ENCODE measurements around the gene MRPL27. TPM values are rescaled to one million over a fixed set of nuclear protein-coding genes. Genes with fewer than 3 reads are reported as not detected.

MRPL27 gene
- total RNA-seq, 2 experiments from 2014 or later, result 72.1 to 75.1 TPM

DNA sequence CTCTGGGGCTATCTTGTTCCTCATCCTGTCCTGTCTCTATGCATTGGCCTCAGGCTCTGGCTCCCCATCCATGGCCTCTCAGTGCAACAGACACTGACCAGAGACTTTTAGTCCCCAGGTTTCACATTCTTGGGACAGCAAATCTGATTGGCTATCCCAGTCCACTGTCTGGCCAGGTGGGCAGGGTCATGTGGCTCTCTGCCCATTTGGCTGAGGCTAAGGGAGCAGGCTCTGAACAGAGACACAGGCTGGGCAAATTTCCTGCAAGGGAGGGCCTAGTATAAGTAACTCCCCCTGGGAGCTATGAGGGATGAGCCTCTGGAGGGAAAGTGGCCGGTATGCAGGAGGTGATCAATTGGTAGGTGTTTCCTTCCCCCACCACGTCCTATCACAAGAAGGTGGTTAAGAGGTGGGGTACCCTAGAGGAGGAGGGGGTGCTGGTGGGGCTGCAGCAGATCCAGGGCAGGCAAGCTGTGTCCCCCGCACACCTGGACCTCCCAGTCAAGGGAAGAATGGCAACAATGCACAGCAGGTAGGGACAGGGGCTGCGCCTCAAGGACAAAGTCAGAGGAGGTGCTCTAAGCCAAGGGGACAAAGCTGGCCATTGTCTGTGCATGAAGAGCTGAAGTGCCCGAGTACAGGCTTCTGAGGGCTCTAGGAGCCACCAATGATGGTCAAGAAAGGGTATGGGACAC, 13.8 kb downstream of the MRPL27 start:
- peaks cover 14% of the 10 kb centered on the region for H3K4me1 Mint-ChIP-seq
- H3K9me3 Mint-ChIP-seq, result no peaks in the 10 kb centered on the region
- DNase-seq, result no peak
- no peaks in the 10 kb centered on the region for H3K27me3 Mint-ChIP-seq
- H3K4me3 Mint-ChIP-seq, result no peak overlapping the region
- peaks cover 2% of the 10 kb centered on the region for H3K36me3 Mint-ChIP-seq
- no peak overlapping the region for H3K27ac Mint-ChIP-seq

DNA sequence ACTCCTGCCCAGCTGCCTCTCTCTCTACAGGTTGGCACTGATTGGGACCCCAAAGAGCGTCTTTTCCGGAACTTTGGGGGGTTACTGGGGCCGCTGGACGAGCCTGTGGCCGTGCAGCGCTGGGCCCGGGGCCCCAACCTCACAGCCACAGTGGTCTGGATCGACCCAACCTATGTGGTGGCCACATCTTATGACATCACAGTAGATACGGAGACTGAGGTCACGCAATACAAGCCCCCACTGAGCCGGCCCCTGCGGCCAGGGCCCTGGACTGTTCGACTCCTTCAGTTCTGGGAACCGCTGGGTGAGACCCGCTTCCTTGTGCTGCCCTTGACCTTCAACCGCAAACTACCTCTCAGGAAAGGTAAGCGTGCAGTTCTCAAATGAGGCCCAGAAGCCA, 14.8 kb downstream of the MRPL27 start:
- Mint-ChIP-seq H3K27ac (no peak overlapping the region), H3K4me3 (no peak overlapping the region), H3K9me3 (no peaks in the 10 kb centered on the region), H3K27me3 (no peaks in the 10 kb centered on the region), H3K4me1 (peaks cover 14% of the 10 kb centered on the region), H3K36me3 (peaks cover 2% of the 10 kb centered on the region)
- no peak for DNase-seq

DNA sequence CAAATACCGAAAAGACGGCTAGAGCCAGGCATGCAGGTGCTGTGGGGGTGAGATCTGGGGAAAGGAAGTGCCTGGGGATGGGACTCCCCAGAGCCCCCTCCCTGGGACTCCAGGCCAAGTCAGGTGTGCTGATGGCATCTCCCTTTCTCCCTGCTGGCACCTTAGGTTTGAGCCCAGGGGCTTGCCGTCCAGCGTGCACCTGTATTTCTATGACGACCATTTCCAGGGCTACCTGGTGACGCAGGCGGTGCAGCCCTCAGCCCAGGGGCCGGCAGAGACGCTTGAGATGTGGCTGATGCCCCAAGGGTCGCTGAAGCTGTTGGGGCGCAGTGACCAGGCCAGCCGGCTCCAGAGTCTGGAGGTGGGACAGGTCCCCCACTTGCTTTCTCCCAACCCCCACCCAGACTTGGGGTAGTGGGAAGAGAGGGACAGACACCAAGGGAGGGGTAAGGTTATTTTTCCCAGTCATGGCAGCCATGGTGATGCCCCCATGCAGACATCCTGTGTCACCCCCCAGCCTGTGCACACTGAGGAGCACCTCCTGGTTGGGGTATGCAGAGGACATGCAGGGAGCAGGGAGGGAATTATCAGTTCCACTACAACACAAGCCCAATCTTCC, 16.0 kb downstream of the MRPL27 start:
- Mint-ChIP-seq H3K27ac (no peak overlapping the region), H3K9me3 (no peaks in the 10 kb centered on the region)

DNA sequence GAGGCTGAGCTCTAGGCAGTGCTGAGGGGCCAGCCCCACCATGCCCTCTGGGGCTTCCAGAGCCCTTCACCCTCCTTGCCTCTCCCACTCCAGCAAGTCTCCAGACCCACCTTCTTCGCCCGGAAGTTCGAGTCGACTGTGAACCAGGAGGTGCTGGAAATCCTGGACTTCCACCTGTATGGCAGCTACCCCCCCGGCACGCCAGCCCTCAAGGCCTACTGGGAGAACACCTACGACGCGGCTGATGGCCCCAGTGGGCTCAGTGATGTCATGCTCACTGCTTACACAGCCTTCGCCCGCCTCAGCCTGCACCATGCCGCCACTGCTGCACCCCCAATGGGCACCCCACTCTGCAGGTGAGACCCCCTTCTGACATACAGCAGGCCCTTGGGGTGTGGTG, 16.6 kb downstream of the MRPL27 start:
- Mint-ChIP-seq H3K36me3 (peaks cover 2% of the 10 kb centered on the region), H3K9me3 (no peaks in the 10 kb centered on the region), H3K27me3 (no peaks in the 10 kb centered on the region), H3K27ac (no peak overlapping the region), H3K4me3 (no peak overlapping the region), H3K4me1 (peaks cover 4% of the 10 kb centered on the region)
- DNase-seq, result no peak

More for the DNA sequence above, 16.0 kb downstream of the MRPL27 start:
- Mint-ChIP-seq H3K36me3 (peaks cover 2% of the 10 kb centered on the region), H3K4me3 (no peak overlapping the region), H3K27me3 (no peaks in the 10 kb centered on the region), H3K4me1 (peaks cover 7% of the 10 kb centered on the region)
- no peak for DNase-seq

DNA sequence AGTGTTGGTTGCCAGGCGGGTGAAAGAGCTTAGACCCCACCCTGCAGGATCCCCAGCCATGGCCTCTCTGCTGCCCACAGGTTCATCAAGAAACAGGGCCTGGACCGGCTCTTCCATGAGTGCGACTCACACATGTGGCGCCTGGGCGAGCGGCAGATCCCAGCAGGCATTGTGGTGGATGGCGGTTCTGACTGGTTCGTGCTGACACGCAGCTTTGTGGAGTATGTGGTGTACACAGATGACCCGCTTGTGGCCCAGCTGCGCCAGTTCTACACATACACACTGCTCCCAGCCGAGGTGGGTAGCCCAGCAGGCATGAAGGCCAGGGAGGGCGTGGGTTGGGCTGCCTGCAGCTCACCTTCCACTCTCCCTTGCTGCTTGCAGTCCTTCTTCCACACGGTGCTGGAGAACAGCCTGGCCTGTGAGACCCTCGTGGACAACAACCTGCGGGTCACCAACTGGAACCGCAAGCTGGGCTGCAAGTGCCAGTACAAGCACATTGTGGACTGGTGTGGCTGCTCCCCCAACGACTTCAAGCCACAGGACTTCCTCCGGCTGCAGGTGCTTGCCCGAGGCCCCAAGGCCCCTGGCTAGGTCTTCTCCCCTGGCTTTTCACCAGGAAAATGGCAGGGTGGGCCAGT, 17.2 kb downstream of the MRPL27 start:
- no peak for DNase-seq
- Mint-ChIP-seq H3K27ac (no peak overlapping the region), H3K27me3 (no peaks in the 10 kb centered on the region), H3K9me3 (no peaks in the 10 kb centered on the region), H3K36me3 (peaks cover 2% of the 10 kb centered on the region), H3K4me3 (no peak overlapping the region), H3K4me1 (peaks cover 3% of the 10 kb centered on the region)

DNA sequence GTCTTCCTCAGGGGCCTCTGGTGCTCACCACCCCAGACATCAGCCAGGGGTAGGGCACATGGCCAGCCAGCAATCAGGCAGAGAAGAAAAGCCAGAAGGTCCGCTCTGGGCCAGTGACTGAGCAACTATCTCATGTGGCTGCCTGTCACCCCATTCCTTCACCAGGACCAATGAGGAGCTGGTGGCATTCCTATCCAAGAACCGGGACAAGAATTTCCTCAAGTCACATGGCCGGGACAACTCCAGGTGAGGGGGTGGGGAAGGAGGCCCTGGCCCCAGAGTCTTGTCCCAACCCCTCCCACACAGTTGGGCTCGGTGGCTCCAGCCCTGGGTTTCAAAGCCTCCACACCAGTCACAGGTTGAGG, 17.7 kb downstream of the MRPL27 start:
- Mint-ChIP-seq H3K4me1 (peaks cover 5% of the 10 kb centered on the region), H3K9me3 (no peaks in the 10 kb centered on the region), H3K36me3 (peaks cover 2% of the 10 kb centered on the region), H3K27me3 (no peaks in the 10 kb centered on the region), H3K27ac (peak overlapping the region; percentile 26), H3K4me3 (no peak overlapping the region)
- DNase-seq, result no peak

DNA sequence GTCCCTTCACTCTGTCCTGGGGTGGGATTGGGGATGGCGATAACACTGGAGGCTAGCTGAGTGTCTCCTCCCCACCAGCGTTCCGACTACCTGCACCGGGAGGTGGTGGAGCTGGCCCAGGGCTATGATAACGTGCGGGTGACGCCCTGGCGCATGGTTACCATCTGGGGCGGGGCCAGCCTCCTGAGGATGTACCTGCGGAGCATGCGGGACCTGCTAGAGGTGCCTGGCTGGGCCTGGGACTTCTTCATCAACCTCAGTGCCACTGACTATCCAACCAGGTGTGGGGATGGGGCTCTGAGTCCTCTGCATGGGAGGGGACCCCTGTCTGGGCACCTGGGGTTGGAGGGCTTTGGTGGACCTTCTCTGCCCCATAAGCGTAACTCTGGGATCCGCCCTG, 18.2 kb downstream of the MRPL27 start:
- H3K4me1 Mint-ChIP-seq, result peaks cover 5% of the 10 kb centered on the region
- peak overlapping the region; percentile 26 for H3K27ac Mint-ChIP-seq
- no peaks in the 10 kb centered on the region for H3K9me3 Mint-ChIP-seq
- no peak for DNase-seq
- peaks cover 2% of the 10 kb centered on the region for H3K36me3 Mint-ChIP-seq
- no peak overlapping the region for H3K4me3 Mint-ChIP-seq
- H3K27me3 Mint-ChIP-seq, result no peaks in the 10 kb centered on the region

DNA sequence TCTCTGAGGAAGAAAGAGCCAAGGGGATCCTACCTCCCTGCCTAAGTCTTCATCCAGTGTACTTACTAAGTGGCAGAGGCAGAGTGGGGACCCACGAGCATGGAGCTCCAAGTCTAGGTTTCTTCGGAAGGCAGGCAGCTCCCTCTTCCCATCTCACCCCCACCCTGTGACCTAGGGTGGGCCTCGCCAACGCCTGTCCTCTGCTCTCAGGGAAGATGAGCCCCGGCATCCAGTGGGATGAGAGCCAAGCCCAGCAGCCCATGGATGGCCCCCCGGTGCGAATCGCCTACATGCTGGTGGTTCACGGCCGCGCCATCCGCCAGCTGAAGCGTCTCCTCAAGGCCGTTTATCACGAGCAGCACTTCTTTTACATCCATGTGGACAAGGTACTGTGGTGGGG, 18.8 kb downstream of the MRPL27 start:
- Mint-ChIP-seq H3K36me3 (peaks cover 2% of the 10 kb centered on the region), H3K4me1 (peaks cover 5% of the 10 kb centered on the region), H3K27me3 (no peaks in the 10 kb centered on the region), H3K4me3 (no peak overlapping the region), H3K27ac (no peak overlapping the region), H3K9me3 (no peaks in the 10 kb centered on the region)
- DNase-seq, result no peak

DNA sequence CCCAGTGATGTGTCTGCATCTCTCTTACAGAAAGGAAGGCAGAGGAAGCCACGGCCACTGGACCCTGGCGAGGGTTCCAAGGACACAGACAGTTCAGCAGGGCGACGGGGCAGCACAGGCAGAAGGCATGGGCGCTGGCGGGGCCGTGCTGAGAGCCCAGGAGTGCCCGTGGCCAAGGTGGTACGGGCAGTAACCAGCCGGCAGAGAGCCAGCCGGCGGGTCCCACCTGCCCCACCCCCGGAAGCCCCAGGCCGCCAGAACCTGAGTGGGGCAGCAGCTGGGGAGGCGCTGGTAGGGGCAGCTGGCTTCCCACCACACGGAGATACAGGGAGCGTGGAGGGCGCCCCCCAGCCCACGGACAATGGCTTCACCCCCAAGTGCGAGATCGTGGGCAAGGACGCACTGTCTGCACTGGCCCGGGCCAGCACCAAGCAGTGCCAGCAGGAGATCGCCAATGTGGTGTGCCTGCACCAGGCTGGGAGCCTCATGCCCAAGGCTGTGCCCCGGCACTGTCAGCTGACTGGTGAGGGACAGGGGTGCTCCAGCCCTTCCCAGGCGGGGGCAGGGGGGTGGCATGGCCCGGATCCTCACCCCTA, 19.3 kb downstream of the MRPL27 start:
- no peak overlapping the region for H3K4me3 Mint-ChIP-seq
- H3K27me3 Mint-ChIP-seq, result no peaks in the 10 kb centered on the region
- H3K27ac Mint-ChIP-seq, result no peak overlapping the region
- no peak for DNase-seq
- no peaks in the 10 kb centered on the region for H3K9me3 Mint-ChIP-seq
- H3K4me1 Mint-ChIP-seq, result peaks cover 5% of the 10 kb centered on the region
- peaks cover 2% of the 10 kb centered on the region for H3K36me3 Mint-ChIP-seq

DNA sequence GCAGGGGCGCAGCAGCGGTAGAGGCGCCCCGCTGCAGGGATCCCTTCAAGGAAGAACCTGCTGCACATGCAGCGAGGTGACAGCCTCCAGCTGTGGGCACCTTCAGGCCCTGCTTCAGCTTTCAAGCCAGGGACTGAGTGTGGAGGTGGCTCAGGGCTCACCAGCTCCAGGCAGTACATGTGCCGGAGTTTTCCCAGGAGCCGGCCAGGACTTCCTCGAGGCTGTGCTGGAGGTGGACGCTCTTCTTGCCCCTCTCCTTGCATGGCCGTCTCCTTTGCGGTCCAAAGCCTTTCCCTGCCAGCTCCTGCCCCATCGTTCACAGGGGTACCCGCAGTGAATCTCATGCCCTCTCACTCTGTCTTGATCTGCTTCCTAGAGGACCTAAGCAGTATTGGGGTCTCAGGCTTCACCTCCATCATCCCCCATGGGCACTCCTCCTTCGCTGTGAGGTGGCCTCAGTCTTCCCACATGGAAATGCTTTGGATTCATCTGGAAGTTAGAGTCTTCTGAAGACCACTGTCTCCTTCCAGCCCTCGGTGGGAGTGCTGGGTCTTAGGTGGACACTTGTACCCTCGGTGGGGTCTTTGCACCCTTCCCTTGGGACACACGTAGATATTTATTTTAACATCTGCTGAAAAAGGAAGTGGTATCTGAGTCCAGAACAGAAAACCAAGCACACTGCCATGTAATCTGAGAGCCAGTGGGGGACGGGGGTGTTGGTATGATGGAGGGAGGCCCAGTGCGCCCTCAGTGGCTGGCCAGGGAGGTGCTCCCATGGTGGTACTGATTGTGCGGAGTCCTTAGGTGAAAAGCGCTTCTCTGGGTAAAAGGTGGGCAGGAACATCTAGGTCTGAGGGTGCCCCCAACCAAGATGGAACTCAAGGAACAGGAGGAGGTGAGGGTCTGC, 20.0 kb downstream of the MRPL27 start:
- no peak overlapping the region for H3K4me3 Mint-ChIP-seq
- no peak overlapping the region for H3K27ac Mint-ChIP-seq
- no peaks in the 10 kb centered on the region for H3K27me3 Mint-ChIP-seq
- peaks cover 12% of the 10 kb centered on the region for H3K4me1 Mint-ChIP-seq
- no peak for DNase-seq
- no peaks in the 10 kb centered on the region for H3K9me3 Mint-ChIP-seq
- peaks cover 2% of the 10 kb centered on the region for H3K36me3 Mint-ChIP-seq

DNA sequence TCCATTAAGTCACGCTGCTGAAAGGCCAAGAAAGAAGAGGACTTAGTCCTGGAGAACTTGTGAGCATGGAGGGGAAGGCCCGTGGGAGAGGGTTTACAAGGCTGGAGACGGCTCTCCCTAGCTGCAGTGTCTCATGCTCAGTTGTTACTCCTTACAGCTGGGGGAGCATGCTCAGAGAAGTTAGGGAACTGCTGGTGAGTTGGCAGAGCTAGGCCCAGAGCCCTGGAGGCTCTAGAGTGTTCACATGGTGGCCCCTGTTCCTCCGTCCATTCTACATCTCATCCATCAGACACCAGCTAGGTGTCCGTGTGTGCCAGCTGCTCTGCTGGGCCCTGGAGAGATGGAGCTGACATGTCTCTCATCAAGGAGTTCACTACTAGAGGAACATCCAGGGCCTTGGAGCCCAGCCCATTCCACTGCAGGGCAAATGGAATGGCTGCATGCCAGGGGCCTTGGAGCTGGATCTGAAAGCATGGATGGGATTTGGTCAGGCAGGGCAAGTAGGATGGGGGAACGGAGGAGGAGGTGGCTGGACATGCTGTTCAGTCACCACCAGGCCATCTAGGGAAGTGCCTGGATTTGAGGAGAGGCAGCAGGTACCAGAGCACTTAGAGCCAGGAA, 20.8 kb downstream of the MRPL27 start:
- Mint-ChIP-seq H3K36me3 (peaks cover 2% of the 10 kb centered on the region), H3K4me1 (peaks cover 20% of the 10 kb centered on the region), H3K27me3 (no peaks in the 10 kb centered on the region), H3K9me3 (no peaks in the 10 kb centered on the region), H3K4me3 (no peak overlapping the region), H3K27ac (no peak overlapping the region)
- DNase-seq, result no peak

DNA sequence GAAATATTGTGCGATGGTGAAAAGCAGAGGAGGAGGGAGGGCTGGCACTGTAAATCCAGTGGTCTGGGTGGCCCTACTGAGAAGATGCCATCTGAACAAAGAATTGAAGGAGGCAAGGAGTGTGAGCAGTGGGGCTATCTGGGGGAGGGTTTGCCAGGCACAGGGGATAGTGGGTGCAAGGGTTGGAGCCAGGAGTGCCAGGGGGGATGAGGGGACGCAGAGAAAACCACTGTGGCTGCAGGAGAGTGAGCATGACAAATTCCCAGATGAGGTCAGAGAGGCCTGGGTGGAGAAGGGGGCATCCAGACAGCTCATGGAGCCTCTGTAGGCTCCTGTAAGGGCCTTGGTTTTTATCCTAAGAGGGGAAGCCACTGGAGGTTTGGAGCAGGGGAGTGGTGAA, 22.3 kb downstream of the MRPL27 start:
- H3K36me3 Mint-ChIP-seq, result no peaks in the 10 kb centered on the region
- H3K27ac Mint-ChIP-seq, result peak overlapping the region; percentile 70
- H3K9me3 Mint-ChIP-seq, result no peaks in the 10 kb centered on the region
- no peaks in the 10 kb centered on the region for H3K27me3 Mint-ChIP-seq
- peaks cover 23% of the 10 kb centered on the region for H3K4me1 Mint-ChIP-seq
- no peak overlapping the region for H3K4me3 Mint-ChIP-seq
- no peak for DNase-seq

DNA sequence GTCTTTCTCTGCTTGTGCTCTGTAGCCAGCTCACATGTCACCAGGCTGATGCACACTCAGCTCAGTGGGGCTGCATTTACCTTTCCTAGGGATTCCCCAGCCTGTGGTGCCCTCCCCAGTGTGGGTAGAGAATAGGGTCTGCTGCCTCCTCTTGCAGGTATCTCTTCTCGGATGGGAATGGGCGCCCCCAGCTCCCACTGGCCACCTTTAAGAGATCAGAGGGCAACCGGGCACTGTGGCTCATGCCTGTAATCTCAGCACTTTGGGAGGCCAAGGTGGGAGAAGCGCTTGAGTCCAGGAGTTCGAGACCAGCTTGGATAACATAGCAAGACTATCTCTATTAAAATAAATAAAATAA, 23.8 kb downstream of the MRPL27 start:
- H3K27ac Mint-ChIP-seq, result peak overlapping the region; percentile 4
- H3K4me3 Mint-ChIP-seq, result no peak overlapping the region
- H3K27me3 Mint-ChIP-seq, result no peaks in the 10 kb centered on the region
- H3K36me3 Mint-ChIP-seq, result no peaks in the 10 kb centered on the region
- no peak for DNase-seq
- H3K4me1 Mint-ChIP-seq, result peaks cover 30% of the 10 kb centered on the region
- H3K9me3 Mint-ChIP-seq, result no peaks in the 10 kb centered on the region

DNA sequence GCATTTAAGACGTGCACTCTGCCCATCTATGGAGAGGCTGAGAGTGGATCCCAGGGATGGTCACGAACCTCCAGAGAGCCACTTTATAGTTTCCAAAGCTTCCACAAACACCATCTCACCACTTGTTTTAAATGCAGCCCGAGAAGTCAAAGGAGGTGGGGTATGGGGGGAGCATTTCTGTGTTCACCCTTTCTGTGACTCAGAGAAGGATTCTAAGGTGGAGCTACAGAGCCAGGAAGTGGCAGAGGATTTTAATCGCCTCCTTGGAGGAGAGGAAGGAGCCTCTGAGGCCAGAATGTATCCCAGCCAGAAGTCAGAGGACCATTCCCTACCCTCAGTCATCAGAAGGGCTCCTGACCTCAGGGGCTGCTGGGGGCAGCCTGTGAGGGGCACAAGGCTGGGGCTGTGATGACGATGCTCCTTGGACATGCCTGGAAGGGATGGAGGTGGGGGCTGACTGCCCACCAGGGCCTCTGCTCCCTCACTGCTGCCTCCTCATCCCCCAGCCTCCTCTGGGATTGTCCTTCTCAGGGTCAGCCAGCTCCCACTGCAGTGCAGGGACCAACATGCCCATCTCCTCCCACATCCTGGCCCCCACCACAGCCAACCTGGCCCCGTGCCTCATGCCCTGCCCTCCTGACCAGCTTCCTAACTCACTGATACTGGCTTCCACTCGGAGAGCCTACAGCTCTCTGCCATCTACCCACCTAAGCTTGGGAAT, 24.3 kb downstream of the MRPL27 start:
- Mint-ChIP-seq H3K27ac (peak overlapping the region; percentile 4), H3K27me3 (no peaks in the 10 kb centered on the region), H3K36me3 (no peaks in the 10 kb centered on the region), H3K9me3 (no peaks in the 10 kb centered on the region), H3K4me1 (peaks cover 30% of the 10 kb centered on the region), H3K4me3 (no peak overlapping the region)
- no peak for DNase-seq
